Uterus (tissue), 2 donors: ENCODE results near the gene FUCA2.

Experiments used
- POLR2A ChIP-seq, 2 donors: fragments of 450-650 bp; IDR thresholded peaks; one replicate each; pipeline ENCODE4 v1.6.1; 2016; ENCODE audit warnings: antibody characterized with exemption in 2 of 2, mild to moderate bottlenecking in 1 of 2, moderate library complexity in 1 of 2
- TF ChIP-seq, protein P1 (sequence below), 4 experiments: fragments of 200-600 bp in 2 of 4; fragments of 450-650 bp in 2 of 4; sonication (generic) in 2 of 4; IDR thresholded peaks; one replicate each; pipeline ENCODE4 v1.5.1; 2016 to 2019; ENCODE audit warnings: antibody characterized with exemption in 4 of 4, mild to moderate bottlenecking in 2 of 4, moderate library complexity in 1 of 4

DNA sequence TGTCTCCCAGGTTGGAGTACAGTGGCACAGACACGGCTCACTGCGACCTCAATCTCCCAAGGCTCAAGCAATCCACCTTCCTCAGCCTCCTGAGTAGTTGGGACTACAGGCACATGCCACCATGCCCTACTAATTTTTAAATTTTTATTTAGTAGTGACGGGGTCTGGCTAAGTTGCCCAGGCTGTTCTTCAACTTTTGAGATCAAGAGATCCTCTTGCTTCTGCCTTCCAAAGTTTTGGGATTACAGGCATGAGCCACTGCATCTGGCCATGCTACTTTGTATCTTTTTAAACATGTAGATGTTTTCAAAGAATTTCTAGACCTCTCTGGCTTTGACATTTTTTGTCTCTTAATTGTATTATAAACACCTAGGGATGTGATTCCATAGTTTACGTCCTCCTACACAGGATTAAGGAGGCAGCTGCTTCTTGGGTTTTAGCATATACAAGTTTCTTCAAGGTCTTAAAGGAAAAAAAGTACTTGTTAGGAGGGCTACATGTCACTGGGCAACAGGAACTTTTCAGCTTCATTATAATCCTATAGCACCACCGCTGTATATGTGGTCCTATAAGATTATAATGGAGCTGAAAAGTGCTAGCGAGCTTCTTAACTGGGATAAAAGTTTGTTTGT, 62.3 kb downstream of the FUCA2 start:
- TF ChIP-seq, protein P1, sequence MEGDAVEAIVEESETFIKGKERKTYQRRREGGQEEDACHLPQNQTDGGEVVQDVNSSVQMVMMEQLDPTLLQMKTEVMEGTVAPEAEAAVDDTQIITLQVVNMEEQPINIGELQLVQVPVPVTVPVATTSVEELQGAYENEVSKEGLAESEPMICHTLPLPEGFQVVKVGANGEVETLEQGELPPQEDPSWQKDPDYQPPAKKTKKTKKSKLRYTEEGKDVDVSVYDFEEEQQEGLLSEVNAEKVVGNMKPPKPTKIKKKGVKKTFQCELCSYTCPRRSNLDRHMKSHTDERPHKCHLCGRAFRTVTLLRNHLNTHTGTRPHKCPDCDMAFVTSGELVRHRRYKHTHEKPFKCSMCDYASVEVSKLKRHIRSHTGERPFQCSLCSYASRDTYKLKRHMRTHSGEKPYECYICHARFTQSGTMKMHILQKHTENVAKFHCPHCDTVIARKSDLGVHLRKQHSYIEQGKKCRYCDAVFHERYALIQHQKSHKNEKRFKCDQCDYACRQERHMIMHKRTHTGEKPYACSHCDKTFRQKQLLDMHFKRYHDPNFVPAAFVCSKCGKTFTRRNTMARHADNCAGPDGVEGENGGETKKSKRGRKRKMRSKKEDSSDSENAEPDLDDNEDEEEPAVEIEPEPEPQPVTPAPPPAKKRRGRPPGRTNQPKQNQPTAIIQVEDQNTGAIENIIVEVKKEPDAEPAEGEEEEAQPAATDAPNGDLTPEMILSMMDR (IDR thresholded peaks at IDR 0.05): no peak
- TF ChIP-seq POLR2A (IDR thresholded peaks at IDR 0.05): no peak
